ENCODE data around the gene C6orf62. TPM values are rescaled to one million over a fixed set of nuclear protein-coding genes. Genes with fewer than 3 reads are reported as not detected.
"Not testable (repeated sequence)": the region's sequence is repeated elsewhere in the genome, so short reads cannot be mapped to it uniquely, and the experiment has no call there.

The C6orf62 gene
- 113 TPM for total RNA-seq

- DNase-seq (ENCODE audit: low spot score), result no peak
Observed at GRCh38 chr6:24719125-24719971, at the start of gene C6orf62. TSS of gene C6orf62 (minus strand) at chr6:24719154. CDS start at chr6:24718668, 486 bp downstream.

DNA sequence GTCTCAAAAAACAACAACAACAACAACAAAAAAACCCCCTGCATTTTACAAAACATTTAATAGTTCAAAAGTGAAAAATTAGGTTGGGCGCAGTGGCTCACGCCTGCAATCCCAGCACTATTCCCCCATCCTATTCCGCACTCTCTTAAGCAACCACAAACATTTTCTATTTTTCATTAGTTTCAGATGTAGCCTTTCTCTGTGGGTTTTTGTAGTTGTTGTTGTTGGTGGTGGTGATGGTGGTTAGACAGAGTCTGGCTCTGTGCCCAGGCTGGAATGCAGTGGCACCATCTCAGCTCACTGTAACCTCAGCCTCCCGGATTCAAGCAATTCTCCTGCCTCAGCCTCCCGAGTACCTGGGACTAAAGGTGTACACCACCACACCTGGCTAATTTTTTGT lies 49.4 kb upstream of the C6orf62 start:
- no peak for DNase-seq (ENCODE audit: low spot score)

DNA sequence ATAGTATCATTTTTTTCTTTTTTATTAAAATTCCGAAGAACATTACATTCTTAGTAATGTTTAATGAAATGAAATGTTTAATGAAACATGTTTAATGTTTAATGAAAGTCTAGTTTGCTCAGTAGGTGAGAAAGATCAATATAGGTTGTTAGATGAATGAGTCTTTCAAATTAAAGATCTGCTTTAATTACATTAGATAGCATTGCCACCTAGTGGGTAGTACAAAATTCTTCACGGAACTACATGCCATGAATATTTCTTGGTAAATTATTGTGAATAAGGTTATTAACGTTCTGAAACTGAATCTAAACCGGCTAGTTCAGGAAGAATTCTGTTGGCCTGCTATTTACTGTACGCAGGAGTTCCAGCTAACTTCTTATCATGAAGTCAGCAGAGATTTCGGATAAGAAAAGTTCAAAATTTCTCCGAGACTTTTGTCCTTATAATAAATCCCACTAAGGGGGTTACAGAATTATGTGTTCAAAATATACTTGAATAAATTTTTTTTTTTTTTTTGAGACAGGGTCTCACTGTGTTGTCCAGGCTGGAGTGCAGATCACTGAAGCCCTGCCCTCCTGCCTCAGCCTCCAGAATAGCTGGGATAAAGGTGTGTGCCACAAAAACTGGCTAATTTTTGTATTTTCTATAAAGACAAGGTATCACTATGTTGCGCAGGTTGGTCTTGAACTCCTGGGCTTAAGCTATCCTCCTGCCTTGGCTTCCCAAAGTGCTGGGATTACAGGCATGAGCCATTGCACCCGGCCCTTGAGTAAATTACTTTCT lies 47.9 kb upstream of the C6orf62 start:
- no peak for DNase-seq (ENCODE audit: low spot score)

DNA sequence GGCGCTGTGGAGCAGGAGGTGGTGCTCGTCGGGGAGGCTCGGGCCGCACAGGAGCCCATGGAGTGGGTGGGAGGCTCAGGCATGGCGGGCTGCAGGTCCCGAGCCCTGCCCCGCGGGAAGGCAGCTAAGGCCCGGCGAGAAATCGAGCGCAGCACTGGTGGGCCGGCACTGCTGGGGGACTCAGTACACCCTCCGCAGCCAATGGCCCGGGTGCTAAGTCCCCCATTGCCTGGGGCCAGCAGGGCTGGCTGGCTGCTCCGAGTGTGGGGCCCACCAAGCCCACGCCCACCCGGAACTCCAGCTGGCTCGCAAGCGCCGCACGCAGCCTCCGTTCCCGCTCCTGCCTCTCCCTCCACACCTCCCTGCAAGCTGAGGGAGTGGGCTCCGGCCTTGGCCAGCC lies 47.0 kb upstream of the C6orf62 start:
- DNase-seq (ENCODE audit: low spot score), result not testable (repeated sequence)

GRCh38 chr6:24764833-24765828 lies 46.2 kb upstream of the C6orf62 start:
- DNase-seq (ENCODE audit: low spot score), result not testable (repeated sequence)

- DNase-seq (ENCODE audit: low spot score), result no peak
Observed at GRCh38 chr6:24763578-24763977, 44.6 kb upstream of the C6orf62 start.

GRCh38 chr6:24761851-24762250 lies 42.9 kb upstream of the C6orf62 start:
- no peak for DNase-seq (ENCODE audit: low spot score)

- no peak for DNase-seq (ENCODE audit: low spot score)
Observed at GRCh38 chr6:24761193-24761835, 42.4 kb upstream of the C6orf62 start.

DNA sequence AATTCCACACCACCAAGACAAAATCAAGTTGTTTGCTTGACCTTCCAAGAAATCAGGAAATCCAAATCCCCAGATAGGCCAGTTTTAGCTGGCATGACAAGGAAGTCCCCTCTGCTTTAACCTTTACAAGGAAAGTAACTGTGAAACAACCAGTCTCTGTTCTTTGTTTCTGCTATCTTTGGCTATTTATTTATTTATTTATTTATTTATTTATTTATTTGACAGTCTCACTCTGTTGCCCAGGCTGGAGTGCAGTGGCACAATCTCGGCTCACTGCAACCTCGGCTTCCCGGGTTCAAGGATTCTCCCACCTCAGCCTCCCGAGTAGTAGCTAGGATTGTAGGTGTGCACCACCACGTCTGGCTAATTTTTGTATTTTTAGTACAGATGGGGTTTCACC lies 41.3 kb upstream of the C6orf62 start:
- no peak for DNase-seq (ENCODE audit: low spot score)

DNA sequence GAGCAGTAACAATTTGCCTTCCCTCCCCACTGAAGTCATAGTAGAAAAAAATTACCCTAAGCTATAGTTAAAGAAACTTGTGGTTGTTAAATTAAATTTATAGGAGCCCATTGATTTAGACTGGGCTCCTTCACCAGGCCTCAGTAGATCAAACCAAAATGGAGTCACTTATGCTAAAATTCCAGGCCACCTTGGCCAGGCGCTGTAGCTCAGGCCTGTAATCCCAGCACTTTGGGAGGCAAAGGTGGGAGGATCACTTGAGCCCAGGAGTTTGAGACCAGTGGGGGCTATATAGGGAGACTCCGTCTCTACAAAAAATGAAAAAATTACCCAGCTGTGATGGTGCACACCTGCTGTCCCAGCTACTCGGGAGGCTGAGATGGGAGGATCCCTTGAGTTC lies 40.8 kb upstream of the C6orf62 start:
- no peak for DNase-seq (ENCODE audit: low spot score)

- no peak for DNase-seq (ENCODE audit: low spot score)
Observed at GRCh38 chr6:24757611-24758010, 38.7 kb upstream of the C6orf62 start.

DNA sequence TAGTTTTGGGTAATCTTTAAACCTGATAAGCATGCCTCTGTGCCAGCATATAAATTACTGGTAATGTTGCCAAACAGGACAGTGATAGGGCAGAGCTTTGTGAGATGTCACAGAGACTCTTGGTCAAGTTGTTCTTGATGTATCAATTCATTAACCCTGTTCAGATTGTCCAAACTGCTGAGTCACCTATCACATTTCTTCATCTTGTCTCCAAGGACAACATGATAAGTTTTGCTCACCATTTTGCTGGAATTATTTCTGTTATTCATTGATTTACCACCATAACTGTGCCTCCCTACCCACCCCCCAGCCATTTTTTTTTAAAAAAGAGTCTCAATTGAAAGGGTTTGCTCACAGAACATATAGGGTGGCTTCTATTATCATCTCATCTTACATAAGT lies 36.3 kb upstream of the C6orf62 start:
- no peak for DNase-seq (ENCODE audit: low spot score)

DNA sequence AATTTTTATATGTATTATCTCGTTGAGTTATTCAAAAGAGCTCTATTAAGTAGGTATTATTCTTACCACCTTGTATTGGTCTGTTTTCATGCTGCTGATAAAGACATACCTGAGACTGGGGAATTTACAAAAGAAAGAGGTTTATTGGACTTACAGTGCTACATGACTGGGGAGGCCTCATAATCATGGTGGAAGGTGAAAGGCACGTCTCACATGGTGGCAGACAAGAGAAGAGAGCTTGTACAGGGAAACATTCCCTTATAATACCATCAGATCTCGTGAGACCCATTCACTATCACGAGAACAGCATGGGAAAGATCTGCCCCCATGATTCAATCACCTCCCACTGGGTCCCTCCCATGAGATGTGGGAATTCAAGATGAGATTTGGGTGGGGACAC lies 35.4 kb upstream of the C6orf62 start:
- not testable (repeated sequence) for DNase-seq (ENCODE audit: low spot score)

DNA sequence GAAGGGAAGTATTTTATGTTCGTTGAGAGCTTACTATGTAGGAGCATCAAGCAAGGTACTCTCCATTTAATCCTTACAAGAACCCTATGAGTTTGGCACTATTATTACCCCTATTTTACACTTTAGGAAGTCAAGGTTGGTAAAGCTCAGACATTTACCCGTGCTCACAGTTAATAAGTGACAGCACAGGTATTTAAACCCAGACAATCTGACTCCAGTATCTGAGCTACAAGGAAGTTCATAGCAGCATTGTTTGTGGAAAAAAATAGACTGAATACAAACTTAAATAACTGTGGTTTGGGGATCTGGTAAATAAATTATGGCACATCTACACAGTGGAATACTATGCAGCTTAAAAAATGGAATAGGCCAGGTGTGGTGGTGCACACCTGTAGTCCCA lies 34.6 kb upstream of the C6orf62 start:
- no peak for DNase-seq (ENCODE audit: low spot score)

GRCh38 chr6:24752917-24753492 lies 34.1 kb upstream of the C6orf62 start:
- no peak for DNase-seq (ENCODE audit: low spot score)

DNA sequence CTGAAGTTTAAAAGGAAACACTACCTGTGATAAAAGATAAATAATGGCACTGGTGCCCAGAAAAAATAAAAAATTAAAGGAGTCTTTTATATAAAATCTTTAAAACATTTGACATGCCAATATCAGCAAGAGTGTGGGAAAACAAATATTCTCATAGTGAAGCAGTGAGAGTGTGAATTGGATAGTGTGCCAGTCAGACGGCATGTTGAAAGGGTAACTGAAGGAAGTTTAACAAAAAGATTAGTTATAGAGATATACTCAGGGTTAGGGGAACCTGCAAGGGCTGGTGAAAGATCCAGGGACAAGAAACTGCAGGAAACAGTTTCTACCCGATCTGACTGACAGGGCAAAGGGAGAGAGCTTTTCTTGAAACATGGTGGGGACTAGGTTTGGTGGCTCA lies 33.5 kb upstream of the C6orf62 start:
- DNase-seq (ENCODE audit: low spot score), result no peak

DNA sequence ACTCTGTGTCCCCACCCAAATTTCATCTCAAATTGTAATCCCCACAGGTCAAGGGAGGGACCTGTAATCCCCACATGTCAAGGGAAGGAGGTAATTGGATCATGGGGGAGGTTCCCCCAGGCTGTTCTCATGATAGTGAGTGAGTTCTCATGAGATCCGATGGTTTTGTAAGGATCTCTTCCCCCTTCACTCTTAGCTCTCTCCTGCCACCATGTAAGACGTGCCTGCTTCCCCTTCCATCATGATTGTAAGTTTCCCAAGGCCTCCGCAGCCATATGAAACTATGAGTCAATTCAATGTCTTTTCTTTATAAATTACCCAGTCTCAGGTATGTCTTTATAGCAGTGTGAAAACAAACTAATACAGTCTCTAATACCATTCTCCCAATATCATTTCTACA lies 31.9 kb upstream of the C6orf62 start:
- not testable (repeated sequence) for DNase-seq (ENCODE audit: low spot score)

- no peak for DNase-seq (ENCODE audit: low spot score)
Observed at GRCh38 chr6:24749297-24749696, 30.3 kb upstream of the C6orf62 start.

DNA sequence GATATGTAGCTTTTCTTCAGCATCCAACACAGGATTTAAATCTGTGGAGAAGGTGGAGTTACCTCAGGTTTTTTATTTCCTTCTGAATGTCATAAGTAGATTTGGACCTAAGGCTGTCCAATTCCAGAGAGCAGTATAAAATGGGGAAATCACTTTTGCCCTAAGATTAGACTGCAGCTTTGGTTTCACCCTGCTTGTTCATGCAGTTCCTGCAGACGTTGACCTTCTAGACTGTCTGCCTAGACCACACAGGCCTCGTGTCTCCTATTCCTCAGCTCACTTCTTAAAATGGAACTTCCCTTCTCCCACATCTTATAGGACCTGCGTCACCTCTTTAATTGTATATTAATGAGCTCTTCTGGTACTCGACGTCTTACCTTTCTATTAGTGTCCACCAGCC lies 26.0 kb upstream of the C6orf62 start:
- no peak for DNase-seq (ENCODE audit: low spot score)

DNA sequence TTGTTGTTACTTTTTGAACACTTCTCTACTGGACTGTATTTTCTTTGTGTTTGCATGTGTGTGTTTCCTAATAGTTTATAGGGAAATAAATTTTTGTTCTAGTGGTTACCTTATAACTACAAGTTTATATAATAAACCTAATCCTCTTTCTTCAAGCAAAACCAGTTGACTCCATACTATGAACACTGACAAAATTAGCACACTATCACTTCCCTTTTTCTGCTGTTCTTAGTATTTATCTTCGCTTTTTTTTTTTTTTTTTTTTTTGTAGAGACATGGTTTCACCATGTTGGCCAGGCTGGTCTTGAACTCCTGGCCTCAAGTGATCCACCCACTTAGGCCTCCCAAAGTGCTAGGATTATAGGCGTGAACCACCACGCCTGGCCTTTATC lies 25.0 kb upstream of the C6orf62 start:
- DNase-seq (ENCODE audit: low spot score), result no peak
